COLO668 (cell line): Measurements from ENCODE around the gene UBALD2.
A peak's percentile ranks its signal among the peaks of the same experiment; 100 is the strongest.
"Not testable (repeated sequence)": the region's sequence is repeated elsewhere in the genome, so short reads cannot be mapped to it uniquely, and the experiment has no call there.

Source experiments
- DNase-seq: peaks from one replicate; lab custom pipeline; 2025; ENCODE audit not compliant: unreplicated experiment; lab: John Stamatoyannopoulos, UW

Gene UBALD2

DNA sequence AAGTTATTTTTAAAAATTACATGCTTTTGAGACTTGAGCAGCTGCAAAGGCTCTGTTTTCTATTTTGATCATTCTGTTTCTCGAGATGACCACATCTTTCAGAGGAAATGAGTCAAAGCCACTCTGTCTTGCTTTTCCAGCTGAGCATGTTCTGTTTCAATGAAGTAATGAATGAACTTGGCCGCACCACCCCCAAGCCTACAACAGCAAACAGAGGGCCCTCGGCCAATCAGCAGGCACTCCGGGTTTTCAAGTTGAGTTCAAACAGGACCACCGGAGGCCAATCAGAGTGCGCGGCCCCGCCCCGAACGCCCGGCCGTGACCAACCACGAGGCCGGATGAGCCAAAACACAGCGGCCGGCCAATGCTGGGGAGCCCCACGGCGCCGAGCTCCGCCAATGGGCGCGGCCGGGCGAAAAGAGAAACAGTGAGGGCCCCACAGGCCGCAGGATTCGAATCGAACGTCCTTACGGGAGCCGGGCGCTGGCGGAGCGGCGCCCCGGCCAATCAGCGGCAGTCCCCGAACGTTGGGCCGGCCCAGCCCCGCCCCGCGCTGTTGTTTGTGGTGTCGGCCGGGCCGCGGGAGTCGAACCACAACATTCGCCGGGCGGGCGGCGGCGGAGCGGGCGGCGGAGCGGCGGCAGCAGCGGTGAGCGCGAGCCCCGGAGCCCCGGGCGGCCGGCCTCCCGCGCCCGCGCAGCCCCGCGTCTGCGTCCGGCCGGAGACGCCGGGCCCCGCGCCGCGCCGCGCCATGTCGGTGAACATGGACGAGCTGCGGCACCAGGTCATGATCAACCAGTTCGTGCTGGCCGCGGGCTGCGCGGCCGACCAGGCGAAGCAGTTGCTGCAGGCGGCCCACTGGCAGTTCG is at the start of gene UBALD2:
TSS of gene UBALD2 (plus strand) at position 594 of the 869 bp plus-strand sequence. CDS start at position 752, 158 bp downstream.
- peak; percentile 96 for DNase-seq

DNA sequence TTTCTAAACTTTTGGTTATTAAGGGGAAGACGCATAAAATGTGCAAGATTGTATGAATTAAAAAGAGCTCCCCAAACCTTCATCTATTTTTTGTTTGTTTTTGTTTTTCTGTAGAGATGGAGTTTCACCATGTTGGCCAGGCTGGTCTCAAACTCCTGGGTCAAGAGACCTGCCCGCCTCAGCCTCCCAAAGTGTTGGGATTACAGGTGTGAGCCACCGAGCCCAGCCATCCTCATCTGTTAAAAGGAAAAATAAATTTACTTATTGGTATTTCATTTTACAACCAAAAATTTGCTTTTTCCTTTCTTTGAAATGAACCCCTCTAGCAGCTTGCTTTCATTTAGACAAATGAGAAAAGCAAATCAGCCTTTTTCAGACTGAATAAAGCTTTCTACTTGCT is 48.1 kb upstream of the UBALD2 start:
- no peak for DNase-seq

DNA sequence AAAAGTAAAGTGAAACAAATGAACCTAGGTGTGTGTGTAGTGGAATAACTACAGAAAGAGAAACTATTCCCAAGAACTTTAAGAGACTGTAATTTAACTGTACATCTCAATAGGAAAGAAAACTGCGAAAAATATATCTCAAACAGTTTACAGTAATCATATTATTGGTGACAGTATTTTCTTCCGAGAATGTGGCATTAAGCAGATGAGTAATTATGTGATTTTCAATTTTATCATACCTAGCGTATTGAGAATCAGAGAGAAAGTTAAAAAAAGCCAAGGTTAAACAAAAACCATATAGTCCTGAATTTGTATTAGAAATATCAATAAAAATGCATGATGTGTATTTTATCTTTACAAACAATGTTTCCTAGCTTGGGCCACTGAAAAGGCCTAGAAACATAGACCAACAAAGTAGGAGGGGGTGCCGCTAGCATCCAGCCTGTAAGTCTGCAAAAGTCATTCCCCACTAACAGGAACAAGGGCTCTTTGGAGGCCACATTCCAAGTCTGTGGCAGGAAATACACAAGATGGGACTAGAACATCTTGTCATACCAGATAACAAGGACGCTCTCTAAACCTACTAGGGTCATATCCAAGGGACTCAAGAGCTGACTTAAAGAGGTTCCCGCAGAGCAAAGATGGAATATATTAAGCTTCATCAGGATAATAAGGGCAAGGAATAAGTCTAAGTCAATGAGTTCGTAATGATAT is 45.3 kb upstream of the UBALD2 start:
- DNase-seq = no peak

DNA sequence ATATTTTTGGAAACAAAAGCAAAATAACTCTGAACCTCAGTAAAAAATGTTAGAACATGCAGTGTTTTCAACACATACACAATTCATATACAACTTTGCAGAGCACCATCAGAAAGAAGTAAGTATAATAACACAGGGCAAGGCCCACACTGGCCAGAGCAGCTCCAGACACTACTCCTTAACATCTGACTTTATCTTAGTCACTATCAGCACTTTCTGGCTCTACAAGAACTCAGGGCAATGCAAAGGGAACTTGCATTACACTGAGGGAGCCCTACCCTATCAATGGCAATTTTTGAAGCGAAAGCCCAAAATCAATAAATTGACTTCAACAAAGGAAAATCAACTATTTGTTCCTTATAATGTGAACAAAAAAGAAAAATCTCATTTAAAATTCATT is 41.3 kb upstream of the UBALD2 start:
- DNase-seq = no peak

DNA sequence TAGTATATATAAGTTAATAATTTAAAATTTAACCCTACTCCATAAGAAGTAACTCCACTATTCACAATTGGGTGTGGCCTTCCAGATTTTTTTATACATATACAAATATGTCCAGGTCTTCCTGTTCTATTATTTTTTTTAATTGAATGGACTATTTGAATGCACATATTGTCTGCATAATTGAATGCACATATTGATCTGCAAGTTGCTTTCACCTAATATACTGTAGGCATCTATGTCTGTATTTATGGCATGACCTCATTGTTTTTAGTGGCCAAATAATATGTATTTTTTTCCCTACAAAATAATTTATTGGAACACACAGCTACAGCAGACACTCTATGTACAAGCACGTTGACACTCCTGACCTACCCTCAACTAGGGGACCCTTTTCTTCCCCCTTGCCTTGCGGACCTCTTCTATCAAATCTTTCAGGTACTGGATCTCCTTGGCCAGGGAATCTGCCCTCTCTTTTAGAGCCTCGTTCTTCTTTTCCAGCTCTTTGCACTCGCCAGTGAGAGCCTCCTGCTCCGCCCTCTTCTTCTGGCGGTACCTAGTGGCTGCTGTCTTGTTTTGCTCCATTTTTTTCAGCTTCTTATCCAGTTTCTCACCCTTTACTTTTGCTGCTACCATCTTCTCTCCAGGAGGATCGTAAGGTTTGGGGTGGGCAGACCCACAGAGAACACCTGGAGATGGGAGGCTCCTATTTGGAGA is 39.6 kb upstream of the UBALD2 start:
- not testable (repeated sequence) for DNase-seq

DNA sequence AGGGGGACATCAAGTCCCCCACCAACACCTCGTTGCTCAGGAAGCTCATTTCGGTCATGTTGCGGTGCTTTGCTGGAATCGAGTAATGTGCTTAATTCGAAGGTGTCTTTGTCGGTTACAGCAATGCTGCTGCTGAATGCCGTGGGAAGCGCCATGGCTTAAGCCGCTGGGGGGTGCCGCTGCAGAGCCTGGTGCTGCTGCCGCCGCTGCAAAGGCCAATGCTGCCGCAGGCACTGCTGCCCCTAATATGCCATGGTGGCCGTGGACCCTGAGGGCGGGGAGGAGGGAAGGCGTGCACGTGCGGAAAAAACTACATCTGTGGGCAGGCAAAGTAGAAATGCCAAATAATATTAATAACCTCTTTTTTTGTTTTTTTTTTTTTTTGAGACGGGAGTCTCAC is 38.4 kb upstream of the UBALD2 start:
- not testable (repeated sequence) for DNase-seq

DNA sequence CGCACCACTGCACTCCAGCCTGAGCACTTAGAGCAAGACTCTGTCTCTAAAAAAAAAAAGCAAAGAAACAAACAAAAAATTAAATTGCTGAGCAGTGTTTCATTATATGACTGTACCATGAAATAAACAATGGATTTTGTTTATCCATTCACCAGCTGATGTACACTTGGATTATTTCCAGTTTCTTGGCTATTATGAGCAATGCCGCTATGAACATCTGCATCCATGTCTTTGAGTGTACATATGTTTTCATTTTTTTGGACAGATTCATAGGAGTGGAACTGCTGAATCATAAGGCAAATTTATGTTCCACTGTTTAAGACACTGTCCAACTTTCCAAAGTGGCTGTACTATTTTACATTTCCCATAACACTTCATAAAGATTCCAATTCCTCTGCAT is 32.8 kb upstream of the UBALD2 start:
- DNase-seq = no peak

DNA sequence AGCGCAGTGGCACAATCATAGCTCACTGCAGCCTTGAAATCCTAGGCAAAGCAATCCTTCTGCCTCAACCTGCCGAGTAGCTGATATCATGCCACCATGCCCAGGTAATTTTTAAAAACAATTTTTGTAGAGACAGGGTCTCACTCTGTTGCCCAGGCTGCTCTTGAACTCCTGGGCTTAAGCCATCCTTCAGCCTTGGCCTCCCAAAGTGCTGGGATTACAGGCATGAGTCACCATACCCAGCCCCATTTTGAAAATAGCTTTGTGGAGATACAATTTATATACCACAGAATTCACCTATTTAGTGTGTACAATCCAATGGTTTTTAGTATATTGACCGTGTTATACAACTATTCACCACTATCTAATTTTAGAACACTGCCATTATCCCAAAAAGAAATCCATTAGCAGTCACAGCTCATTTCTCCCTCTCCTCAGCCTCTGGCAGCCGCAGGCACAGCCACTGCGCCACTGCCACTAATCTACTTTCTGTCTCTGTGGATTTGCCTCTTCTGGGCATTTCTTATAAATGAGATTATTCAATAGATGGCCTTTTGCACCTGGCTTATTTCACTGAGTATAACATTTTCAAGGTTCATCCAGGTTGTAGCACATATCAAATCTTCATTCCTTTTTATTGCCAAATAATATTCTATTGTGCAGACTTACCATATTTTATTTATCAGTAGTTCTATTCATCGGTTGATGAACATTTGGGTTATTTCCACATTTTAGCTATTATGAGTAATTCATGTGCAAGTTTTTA is 31.4 kb upstream of the UBALD2 start:
- DNase-seq = no peak

DNA sequence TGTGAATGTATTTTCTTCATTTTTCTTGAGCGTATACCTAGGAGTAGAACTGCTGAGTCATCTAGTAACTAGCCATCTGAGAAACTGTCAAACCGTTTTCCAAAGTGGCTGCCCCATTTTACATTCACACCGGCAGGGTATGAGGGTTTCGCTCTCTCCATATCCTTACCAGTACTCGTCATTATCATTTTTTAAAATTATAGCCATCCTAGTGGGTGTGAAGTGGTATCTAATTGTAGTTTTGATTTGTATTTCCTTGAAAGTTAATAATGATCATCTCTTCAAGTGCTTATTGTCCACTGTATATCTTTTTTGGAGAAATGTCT is 30.8 kb upstream of the UBALD2 start:
- no peak for DNase-seq

DNA sequence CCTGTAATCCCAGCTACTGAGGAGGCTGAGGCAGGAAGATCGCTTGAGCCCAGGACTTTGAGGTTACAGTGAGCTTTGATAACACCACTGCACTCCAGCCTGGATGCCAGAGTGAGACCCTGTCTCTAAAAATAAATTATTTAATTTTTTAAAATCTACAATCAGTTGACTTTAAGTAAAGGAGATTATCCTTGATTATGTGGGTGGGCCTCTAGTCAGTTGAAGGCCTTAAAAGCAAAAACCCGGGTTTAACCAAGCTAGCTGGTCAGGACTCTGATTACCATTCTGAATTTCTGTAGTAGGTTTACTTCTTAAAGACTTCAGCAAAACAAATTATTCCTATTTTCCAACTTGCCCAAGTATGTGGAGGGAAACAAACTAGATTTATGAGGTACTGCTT is 29.3 kb upstream of the UBALD2 start:
- DNase-seq = no peak

DNA sequence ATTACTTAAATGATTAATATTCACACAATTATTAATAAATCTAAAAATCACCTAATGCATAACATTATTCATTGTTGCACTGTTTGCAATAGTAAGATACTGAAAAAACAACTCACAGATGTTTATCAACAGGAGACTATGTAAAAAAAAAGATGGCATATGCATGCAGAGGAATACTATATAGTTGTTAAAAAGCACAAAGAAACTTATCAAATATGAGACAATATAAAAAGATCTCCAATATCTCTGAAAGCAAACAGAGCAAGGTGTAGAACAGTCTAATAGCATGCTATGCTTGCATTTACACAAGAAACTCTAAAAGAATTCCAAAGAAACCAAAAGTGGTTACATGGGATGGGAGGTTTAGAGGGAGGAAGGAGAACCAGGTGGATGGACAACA is 28.5 kb upstream of the UBALD2 start:
- no peak for DNase-seq

DNA sequence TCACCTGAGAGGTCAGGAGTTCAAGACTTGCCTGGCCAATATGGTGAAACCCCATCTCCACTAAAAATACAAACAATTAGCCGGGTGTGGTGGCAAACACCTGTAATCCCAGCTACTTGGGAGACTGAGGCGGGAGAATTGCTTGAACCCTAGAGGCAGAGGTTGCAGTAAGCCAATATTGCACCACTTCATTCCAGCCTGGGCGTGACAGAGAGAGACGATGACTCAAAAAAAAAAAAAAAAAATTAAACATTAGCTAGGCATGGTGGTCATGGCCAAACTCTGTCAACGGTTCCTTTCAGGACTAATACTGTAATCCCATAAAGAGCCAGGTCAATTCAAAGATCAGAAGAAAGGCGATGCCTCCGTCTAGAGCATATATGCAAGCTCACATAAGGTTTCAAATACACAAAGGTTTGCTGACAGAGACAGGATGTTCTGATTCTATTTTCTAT is 27.3 kb upstream of the UBALD2 start:
- DNase-seq = no peak

DNA sequence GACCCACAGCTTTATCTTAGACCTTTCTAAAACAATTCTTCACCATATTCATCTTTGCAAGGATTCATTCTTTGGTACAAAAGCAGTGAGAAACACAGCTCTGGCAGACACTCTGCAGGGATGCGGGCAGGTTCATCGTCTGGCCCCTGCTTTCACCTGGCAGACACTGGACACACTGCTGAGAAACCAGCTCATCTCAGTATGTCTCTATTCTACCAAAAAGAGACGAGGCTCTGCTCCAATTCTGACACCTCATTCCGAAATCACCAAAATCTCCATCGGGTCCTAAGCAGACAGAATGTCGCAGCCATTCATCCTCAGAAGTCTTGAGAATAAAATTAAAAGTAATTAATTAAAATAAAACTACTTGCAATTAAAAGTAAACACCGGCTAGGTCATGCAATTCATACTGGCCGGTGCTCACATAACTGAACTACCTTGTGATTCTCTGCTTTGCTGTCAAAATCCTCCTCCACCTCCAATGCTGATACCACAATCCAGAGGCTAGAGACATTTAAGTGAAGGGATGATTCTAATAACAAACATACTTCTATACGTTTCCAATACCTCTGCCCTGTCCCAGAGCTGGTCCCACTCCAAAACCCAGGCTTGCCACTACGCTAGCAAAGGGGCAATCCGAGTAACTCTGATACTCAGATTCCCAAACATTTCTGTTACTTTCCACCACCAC is 26.2 kb upstream of the UBALD2 start:
- DNase-seq = no peak

DNA sequence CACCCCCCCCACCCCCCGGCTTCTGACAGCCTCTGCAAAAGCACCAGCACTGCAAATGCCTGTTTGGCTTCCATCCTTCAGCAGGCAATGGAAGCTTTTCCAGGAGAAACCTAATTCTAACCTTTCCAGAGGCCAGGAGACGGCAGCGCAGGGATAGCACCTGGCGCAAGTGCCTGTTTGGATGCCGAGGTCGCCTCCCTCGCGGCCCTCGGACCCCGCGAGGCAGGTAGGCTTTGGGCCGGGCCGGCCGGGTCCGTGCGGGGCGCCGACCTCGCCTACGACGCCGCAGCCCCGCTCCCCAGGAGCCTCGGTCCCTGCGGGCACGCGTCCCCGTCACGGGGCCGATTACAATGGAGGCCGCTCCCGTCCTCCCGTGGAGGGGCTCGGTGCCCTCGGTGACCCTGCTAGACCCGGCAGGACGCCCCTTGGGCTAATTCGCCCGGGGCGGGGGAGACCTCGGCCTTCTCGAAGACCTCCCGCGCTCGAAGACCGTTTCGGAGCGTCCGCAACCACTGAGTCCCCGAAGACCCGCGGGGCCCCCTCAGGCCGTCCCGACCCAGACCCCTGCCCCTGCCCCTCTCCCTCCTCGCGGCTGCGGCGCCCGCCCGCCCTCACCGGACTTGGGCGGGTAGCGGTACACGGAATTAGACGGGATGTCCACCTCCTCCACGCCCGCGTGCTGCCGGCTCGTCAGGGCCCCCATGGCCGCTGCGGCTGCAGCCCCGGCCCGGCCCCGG is 25.4 kb upstream of the UBALD2 start:
- DNase-seq = no peak

DNA sequence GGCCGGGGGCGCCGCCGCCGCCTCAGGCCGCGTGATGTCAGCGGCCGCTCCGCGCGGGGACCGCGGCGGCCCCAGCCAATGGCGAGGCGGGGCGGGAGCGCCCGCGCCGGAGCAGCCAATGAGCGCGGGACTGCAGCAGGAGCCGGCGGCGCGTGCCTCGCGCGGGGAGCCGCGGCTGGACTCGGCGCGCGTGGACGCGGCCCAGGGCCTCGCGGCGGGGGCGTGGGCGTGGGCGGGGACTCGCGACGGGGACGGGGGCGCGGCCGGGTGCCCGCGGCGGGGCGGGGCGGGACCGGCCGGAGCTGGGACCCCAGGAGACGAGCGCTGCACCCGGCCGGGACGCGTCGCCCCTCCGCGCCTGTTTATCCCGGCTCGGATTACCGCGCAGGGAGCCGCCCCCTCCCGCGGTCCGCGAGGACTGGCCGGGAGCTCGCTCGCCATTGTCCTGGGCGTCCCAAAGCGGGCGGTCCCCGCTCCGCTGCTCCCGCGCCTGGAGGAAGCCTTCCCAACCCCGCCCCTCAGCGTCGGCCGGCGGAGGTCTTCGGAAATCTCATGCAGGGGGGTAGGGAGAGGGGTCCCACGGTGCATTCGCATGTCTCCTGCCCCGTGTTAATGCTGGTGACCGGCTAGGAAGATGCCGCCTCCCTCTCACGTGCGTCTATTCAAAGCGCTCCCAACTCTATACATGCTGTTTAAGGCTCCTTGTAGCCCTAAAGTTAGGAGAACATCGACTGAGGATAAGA is 24.5 kb upstream of the UBALD2 start, which contains the start of gene RNF157:
TSS of gene RNF157 (minus strand) at position 33 of the 743 bp plus-strand sequence. CDS start 253 bp downstream, outside the sequence.
- peak; percentile 41 for DNase-seq

DNA sequence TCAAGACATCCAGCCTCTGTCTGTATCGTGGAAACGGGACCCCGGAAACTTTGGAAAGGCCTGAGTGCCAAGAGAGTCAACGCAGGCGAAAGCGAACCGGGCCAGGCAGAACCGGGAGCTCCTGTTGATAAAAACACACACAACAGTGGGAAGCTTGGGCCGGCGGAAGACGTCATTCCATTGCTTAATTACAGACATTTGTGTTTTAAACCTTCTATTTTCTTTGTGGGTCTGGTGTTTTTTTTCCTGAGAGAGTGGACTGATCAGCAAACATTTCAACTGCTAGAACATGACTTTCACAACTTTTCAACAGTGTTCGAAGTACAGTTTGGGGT is 24.0 kb upstream of the UBALD2 start:
- DNase-seq = no peak

DNA sequence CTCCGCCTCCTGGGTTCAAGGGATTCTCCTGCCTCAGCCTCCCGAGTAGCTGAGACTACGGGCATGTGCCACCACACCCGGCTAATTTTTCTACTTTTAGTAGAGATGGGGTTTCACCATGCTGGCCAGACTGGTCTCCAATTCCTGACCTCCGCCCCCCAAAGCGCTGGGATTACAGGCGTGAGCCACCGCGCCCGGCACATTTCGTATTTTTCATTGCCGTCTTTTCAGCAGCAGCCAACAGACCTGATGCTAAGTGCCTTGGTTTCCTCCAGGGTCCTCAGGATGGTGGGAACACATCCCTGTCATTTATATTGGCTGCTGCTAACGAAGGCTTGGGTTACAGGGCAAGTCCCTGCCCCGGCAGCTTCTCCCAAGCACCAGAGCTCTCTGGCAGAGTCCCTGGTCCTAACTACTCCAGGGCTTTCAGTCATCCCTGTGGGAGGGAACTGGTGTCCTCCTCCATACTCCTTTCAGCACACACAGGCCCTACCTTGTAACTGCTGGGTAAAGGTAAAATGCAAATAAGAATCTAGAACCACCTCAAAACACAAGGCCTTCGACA is 23.4 kb upstream of the UBALD2 start:
- no peak for DNase-seq

DNA sequence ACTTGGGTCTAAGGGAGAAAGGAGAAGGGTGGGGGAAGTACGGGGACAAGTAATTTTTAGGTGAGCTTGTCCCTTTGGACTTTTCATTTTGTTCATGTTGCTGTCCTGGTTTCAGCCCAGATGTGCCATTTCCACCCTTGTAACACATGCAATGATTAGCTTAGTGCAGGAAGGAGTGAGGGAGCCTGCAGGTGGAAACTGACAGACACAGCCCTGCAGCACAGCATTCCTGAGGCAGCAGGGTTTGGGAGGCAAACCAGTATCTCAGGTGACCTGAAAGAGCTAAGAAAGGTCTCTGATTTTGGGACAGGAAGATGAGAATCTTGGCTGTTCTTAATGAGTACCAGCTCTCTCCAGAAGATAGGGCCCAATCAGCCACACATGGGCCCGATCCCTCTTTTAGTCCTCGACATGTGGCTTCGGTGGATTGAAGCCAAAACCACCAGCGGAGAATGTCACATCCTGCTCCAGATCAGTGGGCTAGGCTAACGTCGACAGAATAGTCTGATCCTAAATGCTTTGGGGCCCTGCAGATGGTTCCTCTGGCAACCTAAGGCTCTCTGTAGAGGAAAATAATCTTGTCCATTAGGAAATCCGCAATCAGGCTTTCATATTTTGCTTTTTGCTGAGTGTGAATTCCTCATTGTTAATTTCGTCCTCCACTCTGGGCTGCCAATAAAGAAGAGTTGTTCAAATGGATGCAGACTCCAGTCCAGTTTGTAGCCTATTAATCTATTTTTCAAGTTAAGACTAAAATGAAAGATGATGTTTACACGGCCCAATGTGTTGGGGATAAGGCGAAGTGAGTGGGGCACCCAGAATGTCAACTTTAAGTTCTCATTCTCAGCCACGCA is 21.1 kb upstream of the UBALD2 start:
- DNase-seq = no peak
